ENCODE measurements around the gene CD34. TPM values are rescaled to one million over a fixed set of nuclear protein-coding genes. Genes with fewer than 3 reads are reported as not detected.
A peak's percentile ranks its signal among the peaks of the same experiment; 100 is the strongest.

Gene CD34
- total RNA-seq, 4 donors from 2014 or later = 39.2 to 135 (median 81.2) TPM

GRCh38 chr1:207921321-207921720 is 10.4 kb upstream of the CD34 start:
- H3K27me3 ChIP-seq = no peaks in the 10 kb centered on the region

DNA sequence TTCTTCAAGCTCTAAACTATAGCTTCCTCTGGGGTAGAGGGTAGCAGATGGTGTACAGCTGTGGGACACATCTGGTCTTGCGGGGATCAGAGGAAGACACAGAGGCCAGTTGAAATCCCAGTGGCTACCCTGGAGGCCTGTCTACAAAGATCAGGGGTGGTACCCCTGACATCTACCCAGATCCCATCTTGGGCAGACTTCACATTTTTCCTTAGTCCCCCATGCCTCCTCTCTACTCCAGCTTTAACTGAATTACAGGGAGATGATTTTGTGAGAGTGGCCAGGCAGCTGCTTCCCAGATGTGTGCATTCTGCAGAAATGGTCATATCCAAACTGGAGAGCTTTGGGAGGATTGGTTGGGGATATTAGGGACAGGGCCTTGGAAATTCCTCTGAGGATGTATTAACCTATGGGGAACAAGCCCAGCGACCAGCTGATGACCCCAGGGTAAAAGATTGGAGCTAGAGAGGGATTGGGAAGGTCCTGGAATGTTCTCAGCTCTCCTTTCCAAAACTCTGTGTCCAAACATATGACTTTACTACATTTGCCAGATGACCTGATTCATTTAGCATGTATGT is 9.6 kb upstream of the CD34 start:
- Histone ChIP-seq H3K9me3 (no peaks in the 10 kb centered on the region), H3K4me1 (peaks cover 0 to 3% of the 10 kb centered on the region in 2 donors), H3K27ac (peak overlapping the region; percentile 54 to 70), H3K27me3 (no peaks in the 10 kb centered on the region), H3K4me3 (no peak overlapping the region), H3K36me3 (no peaks in the 10 kb centered on the region)
- no peak for TF ChIP-seq POLR2A (IDR thresholded peaks at IDR 0.05)
- TF ChIP-seq, protein P1, sequence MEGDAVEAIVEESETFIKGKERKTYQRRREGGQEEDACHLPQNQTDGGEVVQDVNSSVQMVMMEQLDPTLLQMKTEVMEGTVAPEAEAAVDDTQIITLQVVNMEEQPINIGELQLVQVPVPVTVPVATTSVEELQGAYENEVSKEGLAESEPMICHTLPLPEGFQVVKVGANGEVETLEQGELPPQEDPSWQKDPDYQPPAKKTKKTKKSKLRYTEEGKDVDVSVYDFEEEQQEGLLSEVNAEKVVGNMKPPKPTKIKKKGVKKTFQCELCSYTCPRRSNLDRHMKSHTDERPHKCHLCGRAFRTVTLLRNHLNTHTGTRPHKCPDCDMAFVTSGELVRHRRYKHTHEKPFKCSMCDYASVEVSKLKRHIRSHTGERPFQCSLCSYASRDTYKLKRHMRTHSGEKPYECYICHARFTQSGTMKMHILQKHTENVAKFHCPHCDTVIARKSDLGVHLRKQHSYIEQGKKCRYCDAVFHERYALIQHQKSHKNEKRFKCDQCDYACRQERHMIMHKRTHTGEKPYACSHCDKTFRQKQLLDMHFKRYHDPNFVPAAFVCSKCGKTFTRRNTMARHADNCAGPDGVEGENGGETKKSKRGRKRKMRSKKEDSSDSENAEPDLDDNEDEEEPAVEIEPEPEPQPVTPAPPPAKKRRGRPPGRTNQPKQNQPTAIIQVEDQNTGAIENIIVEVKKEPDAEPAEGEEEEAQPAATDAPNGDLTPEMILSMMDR (IDR thresholded peaks at IDR 0.05) = no peak
- intact Hi-C loops (cut with DNase I; ENCODE audit: low total_unique reads) = no loop called here
- peak; percentile 44 to 63 for DNase-seq

More at GRCh38 chr1:207921321-207921720, 10.4 kb upstream of the CD34 start:
- TF ChIP-seq POLR2A (IDR thresholded peaks at IDR 0.05) = no peak
- TF ChIP-seq, protein P1 (IDR thresholded peaks at IDR 0.05) = no peak
- H3K36me3 ChIP-seq = no peaks in the 10 kb centered on the region
- no peak overlapping the region for H3K4me3 ChIP-seq
- H3K27ac ChIP-seq = peak overlapping the region; percentile 30 to 67
- no peak for DNase-seq
- peaks cover 0 to 3% of the 10 kb centered on the region in 2 donors for H3K4me1 ChIP-seq
- no peaks in the 10 kb centered on the region for H3K9me3 ChIP-seq
- intact Hi-C loops (cut with DNase I; ENCODE audit: low total_unique reads) = no loop called here

DNA sequence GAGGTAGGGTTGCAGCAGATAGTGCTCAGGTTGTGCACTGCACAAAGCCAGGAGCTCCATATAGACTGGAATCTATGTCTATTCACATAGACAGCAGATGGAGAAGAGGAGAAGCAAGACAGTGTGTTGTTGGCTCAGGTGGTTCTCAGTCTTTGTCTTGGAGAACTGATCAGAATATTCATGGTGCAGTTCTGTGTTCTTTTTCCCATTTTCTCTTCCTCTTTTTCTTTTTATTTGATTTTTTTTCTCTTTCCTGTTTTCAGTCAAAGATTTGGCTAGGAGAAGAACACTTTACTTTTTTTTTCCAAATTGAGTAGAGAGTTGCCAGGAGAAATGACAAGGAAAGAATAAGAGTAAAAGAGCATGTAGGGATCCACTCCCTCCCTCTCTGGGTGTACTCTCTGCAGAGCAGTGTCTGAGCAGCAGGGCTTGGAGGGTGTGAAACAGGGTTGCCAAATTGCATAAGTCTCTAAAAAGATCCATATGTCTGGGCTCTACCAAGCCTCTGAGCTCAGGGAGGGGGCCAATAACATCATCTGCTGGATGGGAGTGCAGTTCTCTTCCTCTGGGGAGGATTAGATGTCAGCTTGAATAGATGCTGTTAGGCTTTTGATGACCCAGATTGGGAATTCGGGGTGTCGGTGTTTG is 8.7 kb upstream of the CD34 start:
- Histone ChIP-seq H3K27ac (peak overlapping the region; percentile 59 to 70), H3K4me3 (no peak overlapping the region), H3K27me3 (no peaks in the 10 kb centered on the region), H3K9me3 (no peaks in the 10 kb centered on the region), H3K4me1 (peaks cover 0 to 3% of the 10 kb centered on the region in 2 donors), H3K36me3 (no peaks in the 10 kb centered on the region)
- TF ChIP-seq POLR2A (IDR thresholded peaks at IDR 0.05) = no peak
- TF ChIP-seq, protein P1 (IDR thresholded peaks at IDR 0.05) = no peak
- intact Hi-C loops (cut with DNase I; ENCODE audit: low total_unique reads) = no loop called here
- DNase-seq = peak; percentile 51 to 69

DNA sequence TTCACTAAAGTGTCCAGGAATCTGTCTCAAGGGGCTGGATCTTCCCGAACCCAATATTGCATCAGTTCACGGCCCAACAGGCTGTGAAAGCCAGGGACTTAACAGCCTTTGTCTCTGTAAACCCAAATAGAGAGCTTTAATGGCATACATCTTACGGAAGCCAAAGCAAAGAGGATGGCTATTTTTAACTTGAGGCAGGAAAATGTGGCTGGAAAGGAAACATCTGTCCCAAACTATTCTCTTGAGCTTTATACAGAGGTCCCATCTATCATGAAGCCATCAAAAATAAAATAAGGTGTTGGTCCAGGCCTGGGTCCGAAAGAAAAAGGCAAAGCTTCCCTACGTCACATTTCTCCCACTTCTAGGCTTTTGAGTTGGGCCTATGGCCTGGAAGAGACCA is 7.7 kb upstream of the CD34 start:
- Histone ChIP-seq H3K4me3 (no peak overlapping the region), H3K36me3 (no peaks in the 10 kb centered on the region), H3K4me1 (peaks cover 0 to 3% of the 10 kb centered on the region in 2 donors), H3K9me3 (no peaks in the 10 kb centered on the region), H3K27me3 (no peaks in the 10 kb centered on the region), H3K27ac (peak overlapping the region; percentile 47 to 73)
- intact Hi-C loops (cut with DNase I; ENCODE audit: low total_unique reads) = no loop called here
- DNase-seq = no peak
- TF ChIP-seq, protein P1 (IDR thresholded peaks at IDR 0.05) = no peak

DNA sequence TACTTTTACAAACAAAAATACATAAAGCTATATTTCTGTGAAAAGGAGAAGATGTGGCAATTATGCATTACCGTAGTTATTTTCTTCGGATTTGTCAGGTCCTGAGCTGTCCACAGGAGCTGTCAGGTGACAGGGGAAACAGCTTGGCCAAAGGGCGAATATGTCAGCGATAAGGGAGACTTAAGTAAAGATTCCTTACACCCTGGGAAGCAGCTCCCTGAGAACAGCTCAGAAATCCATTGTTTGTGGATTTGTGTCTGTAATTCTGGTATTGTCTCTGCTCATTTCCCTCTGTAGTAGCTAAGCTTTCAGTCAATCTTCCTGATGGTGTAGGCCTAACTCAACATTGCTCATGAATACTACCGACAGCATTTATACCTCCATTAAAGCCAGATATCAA is 7.1 kb upstream of the CD34 start:
- no peak for DNase-seq
- no peaks in the 10 kb centered on the region for H3K36me3 ChIP-seq
- no peaks in the 10 kb centered on the region for H3K27me3 ChIP-seq
- intact Hi-C loops (cut with DNase I; ENCODE audit: low total_unique reads) = no loop called here
- H3K4me1 ChIP-seq = peaks cover 0 to 3% of the 10 kb centered on the region in 2 donors
- H3K27ac ChIP-seq = peak overlapping the region; percentile 47 to 73
- TF ChIP-seq, protein P1 (IDR thresholded peaks at IDR 0.05) = no peak
- H3K4me3 ChIP-seq = no peak overlapping the region
- no peaks in the 10 kb centered on the region for H3K9me3 ChIP-seq

Data from uterus (tissue), 4 donors.